GM12874 (cell line): ENCODE data around the gene BCL11B.

Source experiments
- CTCF ChIP-seq: IDR thresholded peaks from 2 replicates; pipeline ENCODE4 v1.5.1; 2011; ENCODE audit warnings: low read depth, mild to moderate bottlenecking, control low read depth, low read length, moderate library complexity; ENCODE audit not compliant: insufficient read depth

BCL11B gene

GRCh38 chr14:99119554-99120525 is 152.2 kb downstream of the BCL11B start:
- TF ChIP-seq CTCF: no peak
